HK-2 (cell line): ENCODE data around the gene SAG.
"Not testable (repeated sequence)": the region's sequence is repeated elsewhere in the genome, so short reads cannot be mapped to it uniquely, and the experiment has no call there.

Source experiments
- DNase-seq: peaks from one replicate; pipeline ENCODE4 v3.0.0-alpha.2; 2018; ENCODE audit not compliant: unreplicated experiment

Gene SAG

DNA sequence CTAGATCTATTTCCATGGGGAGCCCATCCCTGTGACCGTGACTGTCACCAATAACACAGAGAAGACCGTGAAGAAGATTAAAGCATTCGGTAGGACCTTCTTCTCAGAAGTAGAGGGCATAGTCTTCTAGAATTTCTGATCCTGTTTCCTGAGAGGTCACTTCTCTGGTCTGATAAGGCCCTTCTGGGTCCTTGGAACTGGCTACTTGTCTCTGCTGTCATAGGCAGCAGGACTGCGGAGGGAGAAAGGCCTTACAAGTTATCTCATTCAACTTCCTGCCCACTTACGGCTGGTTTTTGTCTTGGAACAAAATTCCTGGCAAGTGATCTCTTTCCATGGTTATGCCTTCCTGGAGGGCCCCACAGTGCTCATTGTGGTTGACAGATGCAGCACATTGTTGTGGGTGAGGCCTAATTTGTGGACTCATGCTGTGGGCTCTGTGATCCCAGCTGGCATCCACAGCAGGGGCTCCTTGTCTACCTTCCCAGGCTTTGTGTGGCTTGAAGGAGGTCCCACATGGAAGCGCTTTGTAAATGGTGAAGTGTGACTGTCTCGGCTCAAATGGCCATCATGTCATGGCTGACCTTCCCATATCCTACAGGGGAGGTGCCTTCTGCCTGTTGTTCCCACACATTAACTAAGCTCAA lies 22.0 kb downstream of the SAG start:
- no peak for DNase-seq

DNA sequence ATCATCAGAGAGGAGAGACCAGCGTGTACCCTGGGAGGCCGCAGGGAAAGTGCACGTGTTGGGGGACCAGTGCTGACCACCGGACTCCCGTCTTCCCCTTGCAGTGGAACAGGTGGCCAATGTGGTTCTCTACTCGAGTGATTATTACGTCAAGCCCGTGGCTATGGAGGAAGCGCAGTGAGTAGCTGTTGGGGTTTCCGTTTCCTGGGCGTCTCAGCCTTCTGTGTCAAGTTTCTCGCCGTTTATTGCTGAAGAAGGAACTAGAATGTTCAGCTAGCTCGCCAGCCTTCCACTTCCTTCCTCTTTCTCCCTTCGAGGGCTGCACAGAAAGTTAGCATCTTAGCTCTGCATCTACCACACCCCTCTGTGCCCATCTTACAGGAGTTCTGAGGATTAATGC lies 23.9 kb downstream of the SAG start:
- DNase-seq: no peak

- no peak for DNase-seq
Observed at GRCh38 chr2:233332125-233332524, 24.5 kb downstream of the SAG start.

GRCh38 chr2:233334915-233335314 lies 27.3 kb downstream of the SAG start:
- DNase-seq: no peak

DNA sequence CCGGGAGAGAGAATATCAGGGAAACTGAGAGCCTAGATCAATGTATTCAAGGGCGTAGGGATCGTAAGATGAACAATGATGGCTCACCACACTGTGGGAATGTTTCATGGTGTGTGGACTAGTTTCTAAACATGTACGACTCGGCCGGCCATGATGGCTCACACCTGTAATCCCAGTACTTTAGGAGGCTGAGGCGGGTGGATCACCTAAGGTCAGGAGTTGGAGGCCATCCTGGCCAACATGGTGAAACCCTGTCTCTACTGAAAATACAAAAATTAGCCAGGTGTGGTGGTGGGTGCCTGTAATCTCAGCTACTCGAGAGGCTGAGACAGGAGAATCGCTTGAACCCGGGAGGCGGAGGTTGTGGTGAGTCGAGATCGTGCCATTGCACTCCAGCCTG lies 28.5 kb downstream of the SAG start:
- DNase-seq: not testable (repeated sequence)

DNA sequence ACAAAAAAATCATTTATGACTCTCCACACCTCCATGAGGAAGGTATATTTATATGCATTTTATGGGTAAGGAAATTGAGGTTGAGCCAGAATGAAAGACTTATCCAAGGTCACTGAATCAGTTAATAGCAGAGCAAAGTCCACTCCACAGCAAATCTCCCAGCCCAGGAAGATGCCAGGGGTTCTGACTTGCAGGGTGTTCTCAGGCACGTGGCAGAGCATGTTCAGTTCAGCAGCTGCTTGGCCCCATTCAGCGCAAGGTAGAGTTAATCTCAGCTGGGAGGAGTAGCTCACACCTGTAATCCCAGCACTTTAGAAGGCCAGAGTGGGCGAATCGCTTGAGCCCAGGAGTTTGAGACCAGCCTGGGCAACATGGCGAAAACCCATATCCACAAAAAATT lies 28.9 kb downstream of the SAG start:
- no peak for DNase-seq

GRCh38 chr2:233338046-233338445 lies 30.4 kb downstream of the SAG start:
- DNase-seq: no peak

- DNase-seq: no peak
Observed at GRCh38 chr2:233338812-233339368, 31.3 kb downstream of the SAG start.

DNA sequence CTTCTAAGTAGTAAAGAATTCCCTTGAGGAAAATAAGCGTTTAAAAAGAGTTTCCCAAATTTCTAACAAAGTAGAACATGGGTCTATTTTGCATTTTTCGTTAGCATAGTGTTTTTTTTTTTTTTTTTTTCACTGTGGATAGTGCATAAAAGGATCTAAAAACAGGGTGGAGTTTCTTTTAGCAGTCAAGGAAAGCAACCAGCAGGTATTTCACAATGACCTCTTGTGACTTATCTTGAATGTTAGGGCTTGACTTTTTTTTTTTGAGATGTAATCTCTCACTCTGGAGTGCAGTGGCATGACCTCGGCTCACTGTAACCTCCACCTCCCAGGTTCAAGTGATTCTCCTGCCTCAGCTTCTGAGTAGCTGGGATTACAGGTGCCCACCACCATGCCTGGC lies 31.8 kb downstream of the SAG start:
- DNase-seq: no peak

- DNase-seq: no peak
Observed at GRCh38 chr2:233341296-233341695, 33.7 kb downstream of the SAG start.

DNA sequence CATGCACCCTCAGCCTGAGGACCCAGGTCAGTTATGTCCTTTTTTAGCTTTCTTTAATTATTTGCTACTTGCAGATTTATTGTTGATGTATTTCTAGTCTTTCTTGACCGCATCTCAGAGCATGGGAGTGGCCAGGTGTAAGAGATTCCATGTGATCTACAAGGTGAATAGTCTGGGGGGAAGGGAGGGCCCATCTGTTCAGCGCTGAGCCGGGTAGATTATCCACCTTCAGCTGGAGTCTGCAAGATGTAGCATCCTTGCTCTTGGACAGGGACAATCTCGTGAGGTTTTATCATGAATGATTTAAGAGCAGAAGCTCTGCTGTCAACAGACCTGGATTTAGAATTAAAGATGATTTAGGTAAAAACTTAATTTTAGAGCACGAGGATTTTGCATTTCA lies 34.7 kb downstream of the SAG start:
- DNase-seq: no peak

DNA sequence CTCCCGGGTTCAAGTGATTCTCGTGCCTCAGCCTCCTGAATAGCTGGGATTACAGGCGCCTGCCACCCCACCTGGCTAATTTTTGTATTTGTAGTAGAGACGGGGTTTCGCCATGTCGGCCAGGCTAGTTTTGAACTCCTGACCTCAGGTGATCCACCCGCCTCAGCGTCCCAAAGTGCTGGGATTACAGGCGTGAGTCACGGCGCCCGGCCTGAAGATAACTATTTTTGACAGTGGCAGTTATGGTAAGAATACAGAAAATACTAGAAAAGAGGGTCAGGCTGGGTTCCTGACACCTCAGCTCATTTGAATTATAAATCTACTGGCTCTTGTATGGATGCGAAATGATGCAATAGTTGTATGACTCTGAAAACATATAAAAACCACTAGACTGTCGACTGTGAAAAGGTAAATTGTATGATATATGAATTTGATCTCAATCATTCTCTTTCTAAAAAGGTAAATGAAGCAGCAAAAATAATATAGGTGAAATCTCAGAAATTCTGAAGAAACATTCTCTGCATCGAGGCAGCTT lies 35.6 kb downstream of the SAG start:
- no peak for DNase-seq

GRCh38 chr2:233346376-233346775 lies 38.8 kb downstream of the SAG start:
- DNase-seq: no peak

DNA sequence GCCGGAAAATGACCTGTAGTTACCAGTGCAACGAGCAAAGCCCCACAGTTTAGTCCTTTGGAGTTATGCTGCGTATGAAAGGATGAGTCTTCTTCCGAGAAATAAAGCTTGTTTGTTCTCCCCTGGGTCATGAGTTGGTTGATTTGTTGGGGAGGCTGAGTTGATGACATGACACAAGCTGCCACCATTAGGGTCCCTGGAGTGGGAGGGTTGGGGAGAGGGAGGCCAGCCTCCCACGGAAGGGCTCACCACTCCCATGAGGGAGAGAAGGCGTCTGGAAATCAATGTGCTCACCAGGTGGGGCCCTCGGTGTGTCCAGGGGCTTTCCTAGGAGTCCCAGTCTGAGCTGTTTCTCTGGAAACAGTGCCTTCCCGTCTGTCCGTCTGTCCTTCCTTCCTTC lies 39.3 kb downstream of the SAG start:
- no peak for DNase-seq

- DNase-seq: no peak
Observed at GRCh38 chr2:233349005-233349998, 41.7 kb downstream of the SAG start.

DNA sequence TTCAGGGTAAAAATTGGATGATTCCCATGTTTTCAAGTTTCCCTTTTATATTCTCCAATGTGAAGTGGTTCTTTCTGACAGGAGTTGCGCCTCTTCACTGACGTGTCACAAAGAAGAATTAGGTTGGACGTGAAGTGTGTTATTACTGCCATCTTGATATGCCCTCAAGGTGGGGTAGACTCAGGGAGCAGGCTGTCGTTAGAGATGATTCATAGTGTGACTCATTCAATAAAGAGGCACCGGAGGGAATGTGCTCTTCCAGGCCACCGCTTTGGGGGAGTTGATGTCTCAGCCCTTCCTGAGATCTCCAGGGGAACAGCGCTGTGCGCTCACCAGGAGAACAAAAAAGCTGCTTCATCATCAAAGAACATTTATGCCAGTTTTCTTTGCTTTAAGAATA lies 43.1 kb downstream of the SAG start:
- peak; percentile 72 for DNase-seq

DNA sequence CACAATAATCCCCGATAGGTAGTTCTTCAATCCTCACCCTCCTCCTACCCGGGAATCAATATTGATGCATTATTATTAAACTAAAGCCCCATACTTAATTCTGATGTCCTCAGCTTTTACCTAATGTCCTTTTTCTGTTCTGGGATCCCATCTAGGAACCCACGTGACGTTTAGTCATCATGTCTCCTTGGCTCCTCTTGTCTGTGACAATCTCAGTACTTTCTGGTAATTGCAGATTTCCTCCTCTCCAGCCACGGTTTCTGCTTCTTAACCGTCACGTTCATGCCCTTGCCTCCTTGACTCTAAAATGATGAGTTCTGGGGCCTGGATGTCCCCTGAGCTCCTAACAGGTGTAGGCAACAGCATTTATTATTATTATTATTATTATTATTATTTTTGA lies 43.8 kb downstream of the SAG start:
- no peak for DNase-seq

DNA sequence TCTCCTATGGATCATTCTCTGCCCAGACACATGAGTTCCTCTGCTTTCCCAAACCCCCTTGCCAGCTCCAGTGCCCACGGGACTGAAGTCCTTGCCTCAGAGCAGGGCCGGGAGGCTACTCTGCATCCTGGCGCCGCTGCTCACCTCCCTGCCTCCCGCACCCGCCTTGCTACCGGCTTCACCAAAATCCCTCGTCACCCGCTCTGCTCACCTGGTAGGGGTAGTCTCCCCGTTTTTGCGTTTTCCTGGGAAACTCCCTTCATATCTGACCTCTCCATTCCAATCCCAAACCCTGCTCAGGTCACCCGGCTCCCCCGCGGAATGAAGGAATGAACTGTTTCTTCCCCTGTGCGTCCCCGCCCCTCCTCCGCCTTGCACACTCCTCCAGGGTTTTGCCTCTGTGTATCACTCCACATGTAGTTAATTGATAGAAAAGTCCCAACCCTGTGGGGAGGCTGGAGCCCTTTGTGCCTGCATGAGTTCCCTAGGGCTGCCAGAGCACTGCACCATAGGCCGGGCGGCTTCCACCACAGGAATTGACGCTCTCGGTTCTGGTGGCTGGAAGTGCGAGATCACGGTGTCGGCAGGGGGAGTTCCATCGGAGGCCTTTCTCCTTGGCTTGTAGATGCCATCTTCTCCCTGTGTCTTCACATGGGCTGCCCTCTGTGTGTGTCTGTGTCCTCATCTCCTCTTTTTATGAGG lies 44.7 kb downstream of the SAG start:
- DNase-seq: no peak

DNA sequence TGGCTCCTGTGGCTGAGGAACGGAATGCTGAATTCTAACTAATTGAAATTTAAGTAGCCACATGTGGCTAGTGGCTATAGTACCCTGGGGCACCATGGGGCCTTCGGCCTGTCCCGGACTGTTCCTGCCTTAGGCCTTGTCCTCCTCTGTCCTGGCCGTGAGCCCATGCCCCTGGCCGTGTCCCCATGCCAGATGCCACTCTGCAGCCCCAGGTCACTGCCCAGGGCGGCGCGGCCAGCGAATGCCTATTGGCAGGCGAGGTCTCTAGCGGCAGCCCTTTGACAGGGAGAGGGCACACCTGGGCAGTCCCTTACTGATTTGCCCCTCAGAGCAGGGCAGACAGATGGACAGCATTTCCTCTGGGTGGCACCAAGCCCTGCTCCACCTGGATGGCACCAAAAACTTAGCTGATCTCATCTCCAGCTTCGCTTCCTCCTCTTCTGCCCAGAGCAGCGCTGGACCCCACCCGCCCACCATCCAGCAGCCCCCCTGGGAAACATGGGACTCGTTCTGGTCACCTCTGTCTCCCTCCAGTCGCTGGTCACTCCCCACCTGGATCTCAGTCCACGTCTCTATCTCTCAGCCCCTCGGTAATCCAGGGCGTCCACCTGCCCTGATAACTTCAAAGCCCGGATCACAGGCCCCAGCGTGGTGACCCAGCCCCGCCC lies 45.6 kb downstream of the SAG start:
- no peak for DNase-seq

- peak; percentile 51 for DNase-seq
Observed at GRCh38 chr2:233353769-233354499, 46.3 kb downstream of the SAG start, which contains the start of gene DGKD. TSS of gene DGKD (plus strand) at chr2:233354494. CDS start at chr2:233354519, 25 bp downstream.

DNA sequence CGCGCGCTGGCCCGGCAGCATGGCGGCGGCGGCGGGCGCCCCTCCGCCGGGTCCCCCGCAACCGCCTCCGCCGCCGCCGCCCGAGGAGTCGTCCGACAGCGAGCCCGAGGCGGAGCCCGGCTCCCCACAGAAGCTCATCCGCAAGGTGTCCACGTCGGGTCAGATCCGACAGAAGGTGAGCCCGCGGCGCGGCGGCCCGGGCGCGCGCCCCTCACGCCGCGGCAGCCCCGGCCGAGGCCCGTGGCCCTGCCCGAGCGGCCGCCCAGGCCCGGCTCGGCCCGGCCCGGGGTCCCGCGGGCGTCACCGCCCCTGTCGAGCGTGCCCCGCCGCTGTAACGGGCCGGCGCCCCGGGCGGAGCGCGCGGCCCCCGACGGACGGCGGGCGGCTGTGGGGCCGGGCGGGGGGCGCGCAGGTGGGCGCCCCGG lies 46.9 kb downstream of the SAG start:
- no peak for DNase-seq
